K562 (cell line): ENCODE results near the gene PLAAT4. TPM values are rescaled to one million over a fixed set of nuclear protein-coding genes. Genes with fewer than 3 reads are reported as not detected.
A peak's percentile ranks its signal among the peaks of the same experiment; 100 is the strongest.

Experiments used
- ARHGAP35 ChIP-seq: fragments of 450-650 bp; IDR thresholded peaks from 2 replicates; pipeline ENCODE4 v1.6.1; 2018; ENCODE audit not compliant: partially characterized antibody
- ATF7 ChIP-seq: fragments of 450-650 bp; IDR thresholded peaks from 2 replicates; pipeline ENCODE4 v1.7.1; 2014; ENCODE audit warnings: mild to moderate bottlenecking, moderate library complexity
- CSDE1 ChIP-seq, 2 experiments: fragments of 450-650 bp; IDR thresholded peaks; 2 replicates each; pipeline ENCODE4 v1.6.1; 2016; ENCODE audit warnings: mild to moderate bottlenecking in 1 of 2
- DIDO1 ChIP-seq: fragments of 450-650 bp; IDR thresholded peaks from 2 replicates; pipeline ENCODE4 v1.6.1; 2016; ENCODE audit warnings: low read depth, missing biosample characterization, missing genetic modification characterization
- EWSR1 ChIP-seq: fragments of 450-650 bp; IDR thresholded peaks from 2 replicates; pipeline ENCODE4 v1.6.1; 2018; ENCODE audit warnings: borderline replicate concordance, mild to moderate bottlenecking, low read depth, moderate library complexity; ENCODE audit not compliant: partially characterized antibody
- KLF6 ChIP-seq: fragments of 250-450 bp; sonication (Bioruptor Pico); IDR thresholded peaks from 2 replicates; pipeline ENCODE4 v1.4.0; 2020; ENCODE audit warnings: mild to moderate bottlenecking, moderate library complexity, borderline replicate concordance
- MAFF ChIP-seq: IDR thresholded peaks from 2 replicates; pipeline ENCODE4 v1.6.1; 2012; ENCODE audit warnings: low read length, improper control_type of control experiment
- MXI1 ChIP-seq: IDR thresholded peaks from 2 replicates; pipeline ENCODE4 v1.6.1; 2011; ENCODE audit warnings: low read depth, mild to moderate bottlenecking, improper control_type of control experiment, low read length
- MYC ChIP-seq, 2 experiments: fragments of 250-450 bp in 1 of 2; sonication (Bioruptor Pico) in 1 of 2; IDR thresholded peaks; 2 replicates each; pipeline versions ENCODE4 v1.5.1 to v1.6.1; 2012 to 2021; ENCODE audit warnings: low read depth in 2 of 2, borderline replicate concordance in 1 of 2, improper control_type of control experiment in 1 of 2, low read length in 1 of 2, mild to moderate bottlenecking in 1 of 2, moderate library complexity in 1 of 2
- POLR2AphosphoS2 ChIP-seq: IDR thresholded peaks from 2 replicates; pipeline ENCODE4 v1.6.1; 2012; ENCODE audit warnings: low read length, improper control_type of control experiment
- POLR3A ChIP-seq: IDR thresholded peaks from 2 replicates; pipeline ENCODE4 v1.6.1; 2011; ENCODE audit warnings: borderline replicate concordance, mild to moderate bottlenecking, moderate library complexity; ENCODE audit not compliant: insufficient read length, insufficient read depth; ENCODE audit errors: extremely low read depth
- SETDB1 ChIP-seq: IDR thresholded peaks from one replicate; pipeline ENCODE4 v1.6.1; 2012; ENCODE audit warnings: low read length, control low read depth, inconsistent platforms
- STAT5B ChIP-seq: fragments of 250-450 bp; sonication (Bioruptor Pico); IDR thresholded peaks from 2 replicates; pipeline ENCODE4 v1.8.0; 2021; ENCODE audit warnings: mild to moderate bottlenecking, inconsistent platforms
- TCF7 ChIP-seq: sonication (generic); IDR thresholded peaks from 2 replicates; pipeline ENCODE4 v1.6.1; 2016; ENCODE audit warnings: antibody characterized with exemption, borderline replicate concordance
- ZNF217 ChIP-seq: sonication (generic); formaldehyde crosslinking; IDR thresholded peaks from 2 replicates; pipeline ENCODE4 v1.8.0; 2022; ENCODE audit warnings: mild to moderate bottlenecking, missing genetic modification reagents
- ZNF282 ChIP-seq: sonication (generic); formaldehyde crosslinking; IDR thresholded peaks from 2 replicates; pipeline ENCODE4 v1.8.1; 2023; ENCODE audit warnings: missing genetic modification reagents
- ZNF551 ChIP-seq: fragments of 250-450 bp; sonication (Bioruptor Pico); IDR thresholded peaks from 2 replicates; pipeline ENCODE4 v1.5.0; 2021; ENCODE audit warnings: mild to moderate bottlenecking, moderate library complexity
- ZSCAN29 ChIP-seq: fragments of 450-650 bp; IDR thresholded peaks from 2 replicates; pipeline ENCODE4 v1.6.1; 2017
- polyA plus RNA-seq, 8 experiments: library from polyadenylated mRNA; depleted of rRNA in 4 of 8; stranded (reverse) in 5 of 8; unstranded in 3 of 8; fragments of >200 nt; fragmentation: Nextera tagmentation in 2 of 8; fragmentation: Illumina TruSeq in 1 of 8; extraction: Ambion mirVana in 2 of 8; extraction: Trizol in 1 of 8; gene quantifications; 2 replicates each; pipeline versions ENCODE4 v1.2.1 to v1.2.3, GENCODE V29; 2011 to 2014; ENCODE audit warnings: inconsistent platforms in 1 of 8, missing spikeins in 1 of 8
- total RNA-seq, 7 experiments: library from RNA; depleted of rRNA in 6 of 7; stranded (reverse); fragments of >200 nt in 6 of 7; fragmentation: Illumina TruSeq in 2 of 7; extraction: Trizol in 2 of 7; gene quantifications; 2 replicates each; pipeline versions ENCODE4 v1.2.1 to v1.2.3, GENCODE V29; 2011 to 2021; ENCODE audit warnings: low replicate concordance in 1 of 7
- TF ChIP-seq, protein P1 (sequence below): fragments of 200-800 bp; sonication (Bioruptor generic); IDR thresholded peaks from 2 replicates; pipeline ENCODE4 v1.6.1; 2017; ENCODE audit warnings: missing genetic modification characterization, missing compliant biosample characterization
- TF ChIP-seq, protein P2 (sequence below): sonication (generic); formaldehyde crosslinking; IDR thresholded peaks from 2 replicates; pipeline ENCODE4 v1.8.0; 2023; ENCODE audit warnings: mild to moderate bottlenecking, missing genetic modification reagents
- TF ChIP-seq, protein P3 (sequence below): fragments of 200-400 bp; formaldehyde crosslinking; IDR thresholded peaks from 2 replicates; pipeline ENCODE4 v1.6.1; 2017; ENCODE audit warnings: mild to moderate bottlenecking, low read depth, low read length, moderate library complexity

The PLAAT4 gene
- total and polyA plus RNA-seq, 9 of the 15 experiments (the other 6 are each of a cell fraction or from before 2014, with no cell fraction given) = 0.54 to 3.0 (median 1.3) TPM; not detected in 1

DNA sequence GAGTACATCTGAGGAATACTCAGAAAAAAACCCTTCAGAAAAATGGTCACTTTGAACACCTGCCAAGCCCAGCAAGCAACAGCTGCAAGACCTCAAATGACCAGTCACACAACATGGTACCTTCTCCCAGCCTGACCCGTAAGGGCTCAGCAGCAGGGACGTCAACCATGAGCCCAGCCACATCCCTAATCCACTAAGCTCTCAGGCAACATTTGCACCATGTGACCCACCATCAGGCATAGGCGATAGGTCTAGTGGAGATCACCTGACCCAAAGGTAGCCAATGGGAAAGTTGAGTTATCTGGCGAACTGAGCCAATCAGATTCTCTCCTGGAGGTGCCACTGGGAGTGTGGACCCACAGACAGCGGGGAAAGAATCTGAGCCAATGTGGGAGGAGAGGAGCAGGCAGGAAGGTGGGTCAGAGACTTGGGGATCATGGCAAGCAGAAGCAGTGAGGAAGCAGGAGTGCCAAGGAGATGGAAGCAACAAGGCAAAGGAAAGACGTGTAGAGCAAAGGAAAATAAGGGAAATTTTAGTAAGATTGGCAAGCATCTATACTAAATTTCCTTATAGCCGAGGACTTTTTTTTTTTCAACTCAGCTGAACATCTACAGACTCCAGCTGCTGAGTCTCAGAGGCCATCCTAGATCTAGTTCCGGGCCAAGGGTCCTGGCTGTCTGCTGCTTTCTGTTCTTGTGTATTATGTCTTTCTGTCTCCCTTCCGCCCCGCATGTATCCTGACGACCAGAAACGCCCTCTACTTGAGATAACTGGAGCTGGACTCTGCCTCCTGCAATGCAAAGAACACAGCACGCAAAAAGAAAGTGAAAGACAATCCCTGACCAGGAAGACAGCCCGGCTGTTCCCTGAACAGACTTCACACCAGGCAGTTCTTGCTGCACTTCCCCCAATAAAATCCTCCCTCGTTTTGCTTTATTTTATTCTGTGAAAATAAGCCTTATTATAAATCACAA is 37.6 kb downstream of the PLAAT4 start (continued):
- TF ChIP-seq EWSR1 (no peak), ARHGAP35 (no peak), TCF7 (no peak), POLR2AphosphoS2 (no peak), POLR3A (no peak), ZSCAN29 (no peak), CSDE1 (IDR thresholded peaks at IDR 0.05) (no peak), ZNF217 (CRISPR knock-in tag) (no peak), SETDB1 (no peak), ZNF551 (CRISPR knock-in tag) (no peak), DIDO1 (tag) (no peak), ATF7 (peak; percentile 78), STAT5B (CRISPR knock-in tag) (no peak), ZNF282 (no peak), KLF6 (CRISPR knock-in tag) (no peak), MYC (IDR thresholded peaks at IDR 0.05; ENCODE audit: low read depth, low read length) (peak; percentile 76; the same call in 1 of the 2 replicates), MYC (CRISPR knock-in tag; IDR thresholded peaks at IDR 0.05; ENCODE audit: borderline replicate concordance, low read depth) (no peak), MXI1 (peak; percentile 60; the same call in 1 of the 2 replicates), MAFF (no peak)
- TF ChIP-seq, protein P1, sequence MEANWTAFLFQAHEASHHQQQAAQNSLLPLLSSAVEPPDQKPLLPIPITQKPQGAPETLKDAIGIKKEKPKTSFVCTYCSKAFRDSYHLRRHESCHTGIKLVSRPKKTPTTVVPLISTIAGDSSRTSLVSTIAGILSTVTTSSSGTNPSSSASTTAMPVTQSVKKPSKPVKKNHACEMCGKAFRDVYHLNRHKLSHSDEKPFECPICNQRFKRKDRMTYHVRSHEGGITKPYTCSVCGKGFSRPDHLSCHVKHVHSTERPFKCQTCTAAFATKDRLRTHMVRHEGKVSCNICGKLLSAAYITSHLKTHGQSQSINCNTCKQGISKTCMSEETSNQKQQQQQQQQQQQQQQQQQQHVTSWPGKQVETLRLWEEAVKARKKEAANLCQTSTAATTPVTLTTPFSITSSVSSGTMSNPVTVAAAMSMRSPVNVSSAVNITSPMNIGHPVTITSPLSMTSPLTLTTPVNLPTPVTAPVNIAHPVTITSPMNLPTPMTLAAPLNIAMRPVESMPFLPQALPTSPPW (CRISPR knock-in tag) = peak; percentile 30; the same call in 1 of the 2 replicates
- TF ChIP-seq, protein P2, sequence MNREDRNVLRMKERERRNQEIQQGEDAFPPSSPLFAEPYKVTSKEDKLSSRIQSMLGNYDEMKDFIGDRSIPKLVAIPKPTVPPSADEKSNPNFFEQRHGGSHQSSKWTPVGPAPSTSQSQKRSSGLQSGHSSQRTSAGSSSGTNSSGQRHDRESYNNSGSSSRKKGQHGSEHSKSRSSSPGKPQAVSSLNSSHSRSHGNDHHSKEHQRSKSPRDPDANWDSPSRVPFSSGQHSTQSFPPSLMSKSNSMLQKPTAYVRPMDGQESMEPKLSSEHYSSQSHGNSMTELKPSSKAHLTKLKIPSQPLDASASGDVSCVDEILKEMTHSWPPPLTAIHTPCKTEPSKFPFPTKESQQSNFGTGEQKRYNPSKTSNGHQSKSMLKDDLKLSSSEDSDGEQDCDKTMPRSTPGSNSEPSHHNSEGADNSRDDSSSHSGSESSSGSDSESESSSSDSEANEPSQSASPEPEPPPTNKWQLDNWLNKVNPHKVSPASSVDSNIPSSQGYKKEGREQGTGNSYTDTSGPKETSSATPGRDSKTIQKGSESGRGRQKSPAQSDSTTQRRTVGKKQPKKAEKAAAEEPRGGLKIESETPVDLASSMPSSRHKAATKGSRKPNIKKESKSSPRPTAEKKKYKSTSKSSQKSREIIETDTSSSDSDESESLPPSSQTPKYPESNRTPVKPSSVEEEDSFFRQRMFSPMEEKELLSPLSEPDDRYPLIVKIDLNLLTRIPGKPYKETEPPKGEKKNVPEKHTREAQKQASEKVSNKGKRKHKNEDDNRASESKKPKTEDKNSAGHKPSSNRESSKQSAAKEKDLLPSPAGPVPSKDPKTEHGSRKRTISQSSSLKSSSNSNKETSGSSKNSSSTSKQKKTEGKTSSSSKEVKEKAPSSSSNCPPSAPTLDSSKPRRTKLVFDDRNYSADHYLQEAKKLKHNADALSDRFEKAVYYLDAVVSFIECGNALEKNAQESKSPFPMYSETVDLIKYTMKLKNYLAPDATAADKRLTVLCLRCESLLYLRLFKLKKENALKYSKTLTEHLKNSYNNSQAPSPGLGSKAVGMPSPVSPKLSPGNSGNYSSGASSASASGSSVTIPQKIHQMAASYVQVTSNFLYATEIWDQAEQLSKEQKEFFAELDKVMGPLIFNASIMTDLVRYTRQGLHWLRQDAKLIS (CRISPR knock-in tag) = no peak
- TF ChIP-seq, protein P3, sequence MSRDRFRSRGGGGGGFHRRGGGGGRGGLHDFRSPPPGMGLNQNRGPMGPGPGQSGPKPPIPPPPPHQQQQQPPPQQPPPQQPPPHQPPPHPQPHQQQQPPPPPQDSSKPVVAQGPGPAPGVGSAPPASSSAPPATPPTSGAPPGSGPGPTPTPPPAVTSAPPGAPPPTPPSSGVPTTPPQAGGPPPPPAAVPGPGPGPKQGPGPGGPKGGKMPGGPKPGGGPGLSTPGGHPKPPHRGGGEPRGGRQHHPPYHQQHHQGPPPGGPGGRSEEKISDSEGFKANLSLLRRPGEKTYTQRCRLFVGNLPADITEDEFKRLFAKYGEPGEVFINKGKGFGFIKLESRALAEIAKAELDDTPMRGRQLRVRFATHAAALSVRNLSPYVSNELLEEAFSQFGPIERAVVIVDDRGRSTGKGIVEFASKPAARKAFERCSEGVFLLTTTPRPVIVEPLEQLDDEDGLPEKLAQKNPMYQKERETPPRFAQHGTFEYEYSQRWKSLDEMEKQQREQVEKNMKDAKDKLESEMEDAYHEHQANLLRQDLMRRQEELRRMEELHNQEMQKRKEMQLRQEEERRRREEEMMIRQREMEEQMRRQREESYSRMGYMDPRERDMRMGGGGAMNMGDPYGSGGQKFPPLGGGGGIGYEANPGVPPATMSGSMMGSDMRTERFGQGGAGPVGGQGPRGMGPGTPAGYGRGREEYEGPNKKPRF = no peak
